GM21576 (cell line): ENCODE measurements around the gene POLG2.
"Not testable (repeated sequence)": the region's sequence is repeated elsewhere in the genome, so short reads cannot be mapped to it uniquely, and the experiment has no call there.

Experiments used
- ATAC-seq: cut with Tn5 transposase; IDR thresholded peaks from one replicate; pipeline ENCODE4 v1.9.1; 2021; ENCODE audit warnings: mild to moderate bottlenecking, moderate library complexity; ENCODE audit not compliant: unreplicated experiment

POLG2 gene

GRCh38 chr17:64506201-64506575 is 9.3 kb upstream of the POLG2 start, which contains the start of gene DDX5:
Gene DDX5, minus strand, starts transcription at chr17:64506289. Its CDS starts 170 bp downstream, at chr17:64506119.
- peak; percentile 53 for ATAC-seq

- ATAC-seq: peak; percentile 23
These were observed 8.7 kb upstream of the POLG2 start for GRCh38 chr17:64505340-64506200.

- ATAC-seq: no peak
These were observed 8.0 kb upstream of the POLG2 start for GRCh38 chr17:64504769-64505339.

GRCh38 chr17:64503821-64504768 is 7.2 kb upstream of the POLG2 start:
- ATAC-seq: no peak

DNA sequence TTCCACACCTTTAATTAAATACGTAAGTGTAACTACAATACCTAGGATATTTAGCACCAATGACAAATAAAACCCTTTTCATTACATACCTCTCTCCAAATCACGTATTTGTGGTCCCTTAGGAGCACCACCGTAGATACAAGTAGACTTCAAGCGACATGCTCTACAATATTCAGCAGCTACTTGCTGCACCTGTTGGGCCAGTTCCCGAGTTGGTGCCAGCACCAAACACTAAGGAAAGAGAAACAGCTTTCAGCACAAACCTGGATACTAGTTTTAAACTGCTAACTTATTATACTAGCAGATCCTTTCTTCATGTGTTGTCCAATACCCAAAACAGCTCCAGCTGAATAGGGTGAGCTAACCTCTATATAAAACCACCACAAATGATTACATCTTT is 6.5 kb upstream of the POLG2 start:
- ATAC-seq: no peak

GRCh38 chr17:64502809-64503208 is 6.0 kb upstream of the POLG2 start:
- no peak for ATAC-seq

DNA sequence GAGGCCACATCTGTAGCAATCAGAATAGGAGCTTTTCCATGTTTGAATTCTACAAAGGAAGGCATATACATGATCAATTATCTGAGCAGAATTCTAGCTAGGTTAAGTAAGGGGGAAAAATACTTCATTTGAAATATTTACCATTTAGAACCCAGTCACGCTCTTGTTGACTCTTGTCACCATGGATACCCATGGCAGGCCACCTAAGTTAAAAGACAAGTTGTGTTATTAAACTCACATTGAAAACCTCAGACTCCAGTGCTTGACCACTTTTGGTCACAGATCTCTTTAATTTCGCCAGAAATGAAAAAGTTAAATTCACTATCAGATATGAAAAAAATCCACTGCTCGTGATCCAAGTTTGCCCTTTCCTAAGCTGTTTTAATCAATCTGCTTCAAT is 5.2 kb upstream of the POLG2 start:
- ATAC-seq: no peak

GRCh38 chr17:64500862-64501765 is 4.3 kb upstream of the POLG2 start:
- no peak for ATAC-seq

DNA sequence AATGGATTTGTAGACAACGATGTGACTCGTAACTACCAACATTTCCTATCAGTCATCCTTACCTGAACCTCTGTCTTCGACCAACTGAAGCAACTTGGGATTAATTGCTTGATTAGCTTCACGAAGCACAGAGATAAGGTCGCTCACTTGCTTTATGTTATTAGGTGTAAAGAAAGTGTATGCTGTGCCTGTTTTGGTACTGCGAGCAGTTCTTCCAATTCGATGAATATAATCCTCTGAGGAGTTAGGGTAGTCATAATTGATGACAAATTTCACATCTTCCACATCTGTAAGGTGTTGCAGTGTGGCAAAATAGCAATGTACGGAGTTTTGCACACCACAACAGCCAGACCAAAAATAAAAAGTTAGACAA is 3.6 kb upstream of the POLG2 start:
- no peak for ATAC-seq

GRCh38 chr17:64499805-64500486 is 3.1 kb upstream of the POLG2 start:
- no peak for ATAC-seq

DNA sequence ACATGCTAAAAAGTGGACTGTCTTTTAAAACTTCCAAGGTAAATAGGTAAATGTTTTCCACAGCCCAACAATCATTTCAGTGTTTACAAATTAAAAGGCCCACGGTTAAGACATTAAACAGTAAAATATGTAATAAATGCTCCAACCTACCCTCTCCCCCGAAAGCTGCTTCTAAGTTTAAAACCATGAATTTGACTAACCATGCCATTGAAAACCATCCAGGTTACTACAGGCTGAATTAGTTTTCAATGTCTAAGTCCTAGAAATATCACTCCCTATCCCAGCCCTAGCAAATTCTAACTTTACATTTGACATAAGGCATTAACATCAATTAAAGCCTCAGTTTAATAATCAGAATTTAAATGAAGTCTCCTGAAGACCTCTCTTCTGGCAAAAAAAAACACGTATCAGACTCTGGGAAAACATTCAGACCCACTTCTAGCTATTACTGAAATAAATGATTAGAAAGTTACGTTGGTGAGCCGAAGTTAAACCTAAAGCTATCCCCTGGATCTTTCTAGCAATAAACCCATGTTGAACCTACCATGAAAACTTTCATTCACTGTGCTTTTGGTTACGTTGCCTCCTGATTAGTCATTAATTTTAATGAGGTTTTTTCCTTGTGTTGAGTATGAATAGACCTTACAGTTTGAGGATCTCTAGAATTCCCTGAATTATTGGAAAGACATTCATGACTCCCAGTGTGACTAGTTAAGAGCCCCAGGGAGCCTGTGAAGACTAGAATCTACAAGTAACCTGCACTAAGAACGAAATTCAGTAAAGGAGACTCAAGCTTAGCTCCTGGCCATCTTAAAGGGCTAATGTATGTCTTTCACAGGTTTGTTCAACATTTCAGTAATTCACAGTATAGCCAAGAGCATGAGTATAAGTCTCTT is 1.7 kb upstream of the POLG2 start:
- ATAC-seq: no peak

DNA sequence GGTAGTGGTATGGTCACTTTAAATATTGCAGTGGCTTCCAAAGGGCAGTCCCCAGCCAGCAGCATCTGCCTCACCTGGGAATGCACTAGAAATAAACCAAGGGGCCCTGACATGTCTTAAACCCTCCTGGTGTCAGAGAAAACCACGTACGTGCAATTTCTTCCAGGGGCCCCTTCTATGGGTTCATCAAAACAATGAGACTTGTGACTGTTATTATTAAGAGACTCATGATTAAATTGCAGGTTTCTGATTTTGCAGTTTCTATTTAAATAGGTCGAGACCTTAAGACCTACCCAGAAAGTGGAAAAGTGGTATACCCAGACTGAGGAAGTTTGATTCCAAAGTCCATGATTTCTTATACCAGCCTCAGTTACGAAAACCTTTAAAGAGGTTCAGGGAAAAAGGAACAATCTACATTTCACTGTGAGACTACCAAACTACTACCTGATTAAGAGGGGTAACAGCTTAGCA is 746 bp upstream of the POLG2 start:
- peak; percentile 5 for ATAC-seq

GRCh38 chr17:64496348-64496785 is 487 bp downstream of the POLG2 start:
- ATAC-seq: peak; percentile 10

DNA sequence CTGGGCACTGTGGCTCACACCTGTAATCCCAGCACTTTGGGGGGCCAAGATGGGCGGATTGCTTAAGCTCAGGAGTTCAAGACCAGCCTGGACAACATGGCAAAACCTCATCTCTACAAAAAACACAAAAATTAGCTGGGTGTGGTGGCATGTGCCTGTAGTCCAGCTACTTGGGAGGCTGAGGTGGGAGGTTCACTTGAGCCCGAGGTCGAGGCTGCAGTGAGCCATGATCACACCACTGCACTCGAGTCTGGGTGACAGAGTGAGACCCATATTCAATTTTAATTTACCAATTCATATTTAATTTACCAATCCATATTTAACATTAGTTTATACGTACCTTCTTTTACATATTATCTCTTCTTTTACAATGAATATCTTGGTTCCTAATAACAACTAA is 1.6 kb downstream of the POLG2 start:
- not testable (repeated sequence) for ATAC-seq

- ATAC-seq: no peak
These were observed 2.7 kb downstream of the POLG2 start for GRCh38 chr17:64494121-64494520.

DNA sequence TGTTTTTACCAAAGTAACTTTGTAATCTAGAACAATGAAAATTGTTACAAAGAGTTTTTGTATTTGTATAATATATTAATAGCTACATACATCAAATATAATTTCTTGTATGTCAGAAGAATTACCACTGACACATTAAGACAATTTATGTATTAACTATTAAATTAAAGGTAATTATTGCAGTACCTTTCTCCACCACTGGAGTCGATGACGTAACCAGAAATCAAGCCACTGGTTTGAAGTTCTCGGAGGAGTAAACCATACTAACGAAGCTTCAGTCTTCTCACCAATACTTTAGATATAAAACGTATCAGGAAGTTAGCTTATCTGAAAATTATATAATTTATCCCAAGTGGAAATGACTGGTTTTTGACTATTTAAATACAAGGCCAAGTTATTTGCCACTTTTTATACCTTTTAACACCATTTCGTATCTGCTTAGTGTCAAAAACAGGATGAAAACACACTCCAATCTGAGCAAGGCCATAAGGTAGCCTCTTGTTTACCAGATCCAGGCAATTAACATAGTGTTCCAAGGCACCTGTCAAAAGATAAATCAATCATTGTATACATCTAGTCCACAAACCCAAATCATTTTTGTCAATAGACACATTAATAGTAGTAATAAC is 4.3 kb downstream of the POLG2 start:
- no peak for ATAC-seq

GRCh38 chr17:64491994-64492393 is 4.9 kb downstream of the POLG2 start:
- ATAC-seq: no peak
